GM12878 (cell line): ENCODE results near the gene CSNK1A1. TPM values are rescaled to one million over a fixed set of nuclear protein-coding genes. Genes with fewer than 3 reads are reported as not detected.

Experiments used
- ATAC-seq: fragments of 200-7000 bp; cut with Tn5 transposase; 3 replicates; pipeline ENCODE4 v1.9.1; 2020; ENCODE audit warnings: mild to moderate bottlenecking, moderate library complexity
- BruUV-seq: library from RNA; stranded (reverse); fragments of 400-500 nt; replicated peaks from 2 replicates; lab custom pipeline; 2021; lab: Mats Ljungman, UMichigan
- CTCF ChIA-PET: fragments of 300-600 bp; sonication (Branson Sonifier 250); formaldehyde crosslinking; extraction: SDS; loops from one replicate; lab custom pipeline; 2021; ENCODE audit warnings: inconsistent platforms; lab: Yijun Ruan, JAX
- POLR2A ChIA-PET: fragments of 350-600 bp; formaldehyde crosslinking; extraction: SDS; loops from one replicate; lab custom pipeline; 2021; ENCODE audit warnings: inconsistent platforms; lab: Charles Lee
- RAD21 ChIA-PET: fragments of 300-600 bp; sonication (Branson Sonifier 250); formaldehyde crosslinking; loops from one replicate; lab custom pipeline; 2023; ENCODE audit warnings: antibody characterized with exemption; ENCODE audit not compliant: unreplicated experiment; lab: Charles Lee
- SMC1A ChIA-PET: fragments of 300-600 bp; sonication (Branson Sonifier 250); formaldehyde crosslinking; loops from one replicate; lab custom pipeline; 2023; ENCODE audit not compliant: unreplicated experiment, uncharacterized antibody; lab: Charles Lee
- DNase-seq: peaks from one replicate; pipeline ENCODE4 v3.0.0-alpha.2; 2011; ENCODE audit warnings: low read depth, low spot score
- FAIRE-seq: peaks from 3 replicates; lab custom pipeline; 2011; peaks lifted over from hg19 to GRCh38; lab: Jason Lieb, UNC
- H2AFZ ChIP-seq: 2 replicates; pipeline ENCODE4 v1.6.0; 2011; ENCODE audit warnings: low read depth, low read length, control low read depth; ENCODE audit not compliant: control insufficient read depth
- H3K27ac ChIP-seq: 2 replicates; pipeline ENCODE4 v1.5.1; 2011; ENCODE audit warnings: control low read depth; ENCODE audit not compliant: control insufficient read depth, insufficient read depth
- H3K27me3 ChIP-seq, 2 experiments: replicated peaks in 1 of 2; 2 replicates each; pipeline versions ENCODE4 v1.6.0 to v1.6.1; 2011; ENCODE audit warnings: low read length in 1 of 2; ENCODE audit not compliant: control insufficient read depth in 2 of 2, insufficient read depth in 2 of 2
- H3K36me3 ChIP-seq, 2 experiments: 2 replicates each; pipeline ENCODE4 v1.5.1; 2011; ENCODE audit warnings: low read length in 1 of 2; ENCODE audit not compliant: control insufficient read depth in 2 of 2, insufficient read depth in 2 of 2
- H3K4me1 ChIP-seq: 2 replicates; pipeline ENCODE4 v1.6.1; 2011; ENCODE audit warnings: mild to moderate bottlenecking, low read length, moderate library complexity, mixed read lengths; ENCODE audit not compliant: control insufficient read depth, insufficient read depth
- H3K4me2 ChIP-seq: 2 replicates; pipeline ENCODE4 v1.6.0; 2011; ENCODE audit warnings: control low read depth; ENCODE audit not compliant: control insufficient read depth, insufficient read depth
- H3K4me3 ChIP-seq: fragments of 200-600 bp; sonication (generic); 2 replicates; pipeline ENCODE4 v1.5.1; 2016
- H3K79me2 ChIP-seq: 2 replicates; pipeline ENCODE4 v1.6.0; 2011; ENCODE audit warnings: low read length; ENCODE audit not compliant: control insufficient read depth, insufficient read depth
- H3K9ac ChIP-seq: 2 replicates; pipeline ENCODE4 v1.8.0; 2011; ENCODE audit warnings: low read length, control low read depth, mixed read lengths; ENCODE audit not compliant: control insufficient read depth, insufficient read depth
- H3K9me3 ChIP-seq: replicated peaks from 3 replicates; pipeline ENCODE4 v1.5.1; 2011; ENCODE audit warnings: mild to moderate bottlenecking, low read length; ENCODE audit not compliant: control insufficient read depth, insufficient read depth
- H4K20me1 ChIP-seq: 2 replicates; pipeline ENCODE4 v1.6.0; 2011; ENCODE audit not compliant: control insufficient read depth, insufficient read depth
- CREB1 ChIP-seq: IDR thresholded peaks from 2 replicates; pipeline ENCODE4 v1.6.1; 2012; ENCODE audit warnings: low read depth, mild to moderate bottlenecking, inconsistent platforms
- FOXM1 ChIP-seq: IDR thresholded peaks from 2 replicates; pipeline ENCODE4 v1.6.1; 2012; ENCODE audit warnings: low read depth, mild to moderate bottlenecking, inconsistent platforms, low read length, moderate library complexity
- LARP7 ChIP-seq: fragments of 450-650 bp; IDR thresholded peaks from 2 replicates; pipeline ENCODE4 v1.6.1; 2017; ENCODE audit warnings: mild to moderate bottlenecking
- NR2F1 ChIP-seq: fragments of 450-650 bp; conservative IDR thresholded peaks from 2 replicates; pipeline ENCODE4 v1.6.1; 2017; ENCODE audit warnings: mild to moderate bottlenecking
- RAD21 ChIP-seq: IDR thresholded peaks from 2 replicates; pipeline ENCODE4 v1.6.1; 2011; ENCODE audit warnings: mild to moderate bottlenecking, low read depth, low read length, moderate library complexity; ENCODE audit not compliant: insufficient read depth
- TARDBP ChIP-seq: IDR thresholded peaks from 2 replicates; pipeline ENCODE4 v1.6.1; 2016; ENCODE audit warnings: borderline replicate concordance
- ZNF274 ChIP-seq: IDR thresholded peaks from one replicate; pipeline ENCODE4 v1.8.0; 2011; ENCODE audit not compliant: insufficient read length, insufficient read depth
- WGBS: methylation state at CpG from one replicate; pipeline ENCODE4 v1.1.6; 2016; ENCODE audit warnings: low lambda C conversion rate; ENCODE audit not compliant: insufficient replicate concordance, insufficient coverage; ENCODE audit errors: missing lambda C conversion rate; 5-methylcytosine and 5-hydroxymethylcytosine counted together
- in situ Hi-C: fragments of 300-500 bp; cut with MboI; formaldehyde crosslinking; loops from 9 replicates; pipeline ENCODE4 v1.14.3; 2018; ENCODE audit warnings: mixed read lengths
- intact Hi-C: fragments of 100-400 bp; cut with micrococcal nuclease; formaldehyde crosslinking; loops from one replicate; pipeline ENCODE4 v1.14.2; 2022; ENCODE audit not compliant: unreplicated experiment
- polyA plus RNA-seq, 11 experiments: library from polyadenylated mRNA; depleted of rRNA in 4 of 11; unstranded in 6 of 11; stranded (reverse) in 5 of 11; fragments of >200 nt; fragmentation: Nextera tagmentation in 4 of 11; fragmentation: Illumina TruSeq in 1 of 11; extraction: Ambion mirVana in 4 of 11; extraction: Trizol in 1 of 11; gene quantifications; 1 replicate in 1 of 11; 2 replicates in 10 of 11; pipeline versions ENCODE4 v1.2.1 to v1.2.3, GENCODE V29; 2011 to 2016; ENCODE audit warnings: inconsistent platforms in 2 of 11, missing spikeins in 2 of 11, low read depth in 1 of 11
- total RNA-seq, 4 experiments: library from RNA; depleted of rRNA in 3 of 4; stranded (reverse); fragments of >200 nt in 3 of 4; fragmentation: Illumina TruSeq in 1 of 4; extraction: Trizol in 1 of 4; gene quantifications; 2 replicates each; pipeline versions ENCODE4 v1.2.1 to v1.2.3, GENCODE V29; 2013 to 2021
- TF ChIP-seq, protein P1 (sequence below): IDR thresholded peaks from 2 replicates; pipeline ENCODE4 v1.6.1; 2012; ENCODE audit warnings: improper control_type of control experiment, low read depth, low read length; ENCODE audit not compliant: insufficient replicate concordance
- TF ChIP-seq, protein P2 (sequence below): IDR thresholded peaks from 2 replicates; pipeline ENCODE4 v1.6.1; 2012; ENCODE audit warnings: low read depth, low read length, improper control_type of control experiment
- TF ChIP-seq, protein P3 (sequence below): fragments of 450-650 bp; formaldehyde crosslinking; IDR thresholded peaks from 2 replicates; pipeline ENCODE4 v1.4.0; 2020; ENCODE audit warnings: mild to moderate bottlenecking, moderate library complexity

CSNK1A1 gene
- total and polyA plus RNA-seq, 10 of the 15 experiments (the other 5 are each of a cell fraction or from before 2014, with no cell fraction given) = 53.3 to 155 (median 133) TPM

DNA sequence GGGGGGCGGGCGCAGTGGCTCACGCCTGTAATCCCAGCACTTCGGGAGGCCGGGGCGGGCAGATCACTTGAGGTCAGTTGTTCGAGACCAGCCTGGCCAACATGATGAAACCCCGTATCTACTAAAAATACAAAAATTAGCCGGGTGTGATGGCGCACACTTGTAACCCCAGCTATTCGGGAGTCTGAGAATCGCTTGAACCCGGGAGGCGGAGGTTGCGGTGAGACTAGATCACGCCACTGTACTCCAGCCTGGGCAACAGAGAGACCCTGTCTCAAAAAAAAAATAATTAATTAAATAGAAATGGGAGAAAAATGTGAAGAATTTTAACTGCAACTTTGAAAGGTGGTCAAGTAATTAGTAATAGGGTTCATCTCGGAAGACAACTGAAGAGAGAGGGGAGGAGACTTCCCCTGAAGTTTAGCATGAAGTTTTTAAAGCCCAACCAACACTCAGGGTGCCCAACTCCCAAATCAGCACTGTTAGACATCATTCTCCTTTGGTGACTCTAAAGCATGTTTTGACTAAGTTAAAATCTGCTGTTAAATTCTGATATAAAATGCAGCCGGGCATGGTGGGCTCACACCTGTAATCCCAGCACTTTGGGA is 1.4 kb upstream of the CSNK1A1 start (continued):
- TF ChIP-seq, protein P1, sequence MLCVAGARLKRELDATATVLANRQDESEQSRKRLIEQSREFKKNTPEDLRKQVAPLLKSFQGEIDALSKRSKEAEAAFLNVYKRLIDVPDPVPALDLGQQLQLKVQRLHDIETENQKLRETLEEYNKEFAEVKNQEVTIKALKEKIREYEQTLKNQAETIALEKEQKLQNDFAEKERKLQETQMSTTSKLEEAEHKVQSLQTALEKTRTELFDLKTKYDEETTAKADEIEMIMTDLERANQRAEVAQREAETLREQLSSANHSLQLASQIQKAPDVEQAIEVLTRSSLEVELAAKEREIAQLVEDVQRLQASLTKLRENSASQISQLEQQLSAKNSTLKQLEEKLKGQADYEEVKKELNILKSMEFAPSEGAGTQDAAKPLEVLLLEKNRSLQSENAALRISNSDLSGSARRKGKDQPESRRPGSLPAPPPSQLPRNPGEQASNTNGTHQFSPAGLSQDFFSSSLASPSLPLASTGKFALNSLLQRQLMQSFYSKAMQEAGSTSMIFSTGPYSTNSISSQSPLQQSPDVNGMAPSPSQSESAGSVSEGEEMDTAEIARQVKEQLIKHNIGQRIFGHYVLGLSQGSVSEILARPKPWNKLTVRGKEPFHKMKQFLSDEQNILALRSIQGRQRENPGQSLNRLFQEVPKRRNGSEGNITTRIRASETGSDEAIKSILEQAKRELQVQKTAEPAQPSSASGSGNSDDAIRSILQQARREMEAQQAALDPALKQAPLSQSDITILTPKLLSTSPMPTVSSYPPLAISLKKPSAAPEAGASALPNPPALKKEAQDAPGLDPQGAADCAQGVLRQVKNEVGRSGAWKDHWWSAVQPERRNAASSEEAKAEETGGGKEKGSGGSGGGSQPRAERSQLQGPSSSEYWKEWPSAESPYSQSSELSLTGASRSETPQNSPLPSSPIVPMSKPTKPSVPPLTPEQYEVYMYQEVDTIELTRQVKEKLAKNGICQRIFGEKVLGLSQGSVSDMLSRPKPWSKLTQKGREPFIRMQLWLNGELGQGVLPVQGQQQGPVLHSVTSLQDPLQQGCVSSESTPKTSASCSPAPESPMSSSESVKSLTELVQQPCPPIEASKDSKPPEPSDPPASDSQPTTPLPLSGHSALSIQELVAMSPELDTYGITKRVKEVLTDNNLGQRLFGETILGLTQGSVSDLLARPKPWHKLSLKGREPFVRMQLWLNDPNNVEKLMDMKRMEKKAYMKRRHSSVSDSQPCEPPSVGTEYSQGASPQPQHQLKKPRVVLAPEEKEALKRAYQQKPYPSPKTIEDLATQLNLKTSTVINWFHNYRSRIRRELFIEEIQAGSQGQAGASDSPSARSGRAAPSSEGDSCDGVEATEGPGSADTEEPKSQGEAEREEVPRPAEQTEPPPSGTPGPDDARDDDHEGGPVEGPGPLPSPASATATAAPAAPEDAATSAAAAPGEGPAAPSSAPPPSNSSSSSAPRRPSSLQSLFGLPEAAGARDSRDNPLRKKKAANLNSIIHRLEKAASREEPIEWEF = no peak

DNA sequence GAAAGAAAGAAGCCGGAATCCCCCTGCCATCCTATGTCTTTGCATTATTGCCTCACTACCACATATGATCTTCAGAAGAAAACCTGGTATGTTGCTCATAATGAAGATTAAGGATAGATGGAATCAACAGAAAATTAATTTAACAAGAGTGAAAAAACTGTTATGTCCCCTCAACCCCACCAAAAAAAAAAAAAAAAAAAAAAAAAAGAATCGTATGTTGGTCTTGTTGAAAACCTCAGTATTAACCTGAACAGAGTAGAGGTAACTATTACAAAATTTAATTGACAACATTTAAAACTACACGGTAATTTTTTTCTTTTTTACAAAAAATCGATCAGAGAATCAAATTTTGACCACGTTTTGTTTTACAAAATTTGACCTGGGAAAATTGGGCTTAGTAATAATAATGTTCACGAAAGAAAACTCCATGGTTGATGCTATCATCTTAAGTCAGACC is 827 bp upstream of the CSNK1A1 start:
- Histone ChIP-seq H3K36me3 (no peaks in the 10 kb centered on the region; a peak in 1 of 4 replicates), H3K79me2 (peaks cover 50% of the 10 kb centered on the region), H3K27ac (peak overlapping the region; percentile 100), H3K9me3 (no peaks in the 10 kb centered on the region), H3K9ac (peak overlapping the region; percentile 100), H3K4me3 (peak overlapping the region; percentile 67), H2AFZ (peak overlapping the region; percentile 98), H3K4me1 (no peaks in the 10 kb centered on the region; the same call in 1 of the 2 replicates), H4K20me1 (no peaks in the 10 kb centered on the region), H3K27me3 (no peaks in the 10 kb centered on the region), H3K4me2 (peak overlapping the region; percentile 61; the same call in 1 of the 2 replicates)
- ChIA-PET RAD21 (interaction anchor here (1.0 to 2.1 kb wide), 8 partner anchors 10 to 194 kb away, joined by 3 to 20 read pairs (median 4); partner anchors contain the start of genes IL17B and PCYOX1L), CTCF (interaction anchor here (0.9 to 5.4 kb wide), 12 partner anchors 9 to 205 kb away, joined by 3 to 39 read pairs (median 8); partner anchors contain the start of gene PCYOX1L), POLR2A (interaction anchor here (0.6 to 3.5 kb wide), 7 partner anchors 8 to 207 kb away, joined by 3 to 22 read pairs (median 5); partner anchors contain the start of genes GRPEL2 and PCYOX1L), SMC1A (interaction anchor here (0.7 to 2.2 kb wide), 8 partner anchors 8 to 117 kb away, joined by 3 to 8 read pairs (median 4); no protein-coding TSS in a partner anchor)
- TF ChIP-seq TARDBP (no peak), RAD21 (no peak), NR2F1 (no peak), LARP7 (no peak), ZNF274 (no peak), FOXM1 (0 out of 2 replicates have a peak, but pooled peaks have one; percentile 2), CREB1 (no peak)
- TF ChIP-seq, protein P2, sequence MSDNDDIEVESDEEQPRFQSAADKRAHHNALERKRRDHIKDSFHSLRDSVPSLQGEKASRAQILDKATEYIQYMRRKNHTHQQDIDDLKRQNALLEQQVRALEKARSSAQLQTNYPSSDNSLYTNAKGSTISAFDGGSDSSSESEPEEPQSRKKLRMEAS = no peak
- TF ChIP-seq, protein P3, sequence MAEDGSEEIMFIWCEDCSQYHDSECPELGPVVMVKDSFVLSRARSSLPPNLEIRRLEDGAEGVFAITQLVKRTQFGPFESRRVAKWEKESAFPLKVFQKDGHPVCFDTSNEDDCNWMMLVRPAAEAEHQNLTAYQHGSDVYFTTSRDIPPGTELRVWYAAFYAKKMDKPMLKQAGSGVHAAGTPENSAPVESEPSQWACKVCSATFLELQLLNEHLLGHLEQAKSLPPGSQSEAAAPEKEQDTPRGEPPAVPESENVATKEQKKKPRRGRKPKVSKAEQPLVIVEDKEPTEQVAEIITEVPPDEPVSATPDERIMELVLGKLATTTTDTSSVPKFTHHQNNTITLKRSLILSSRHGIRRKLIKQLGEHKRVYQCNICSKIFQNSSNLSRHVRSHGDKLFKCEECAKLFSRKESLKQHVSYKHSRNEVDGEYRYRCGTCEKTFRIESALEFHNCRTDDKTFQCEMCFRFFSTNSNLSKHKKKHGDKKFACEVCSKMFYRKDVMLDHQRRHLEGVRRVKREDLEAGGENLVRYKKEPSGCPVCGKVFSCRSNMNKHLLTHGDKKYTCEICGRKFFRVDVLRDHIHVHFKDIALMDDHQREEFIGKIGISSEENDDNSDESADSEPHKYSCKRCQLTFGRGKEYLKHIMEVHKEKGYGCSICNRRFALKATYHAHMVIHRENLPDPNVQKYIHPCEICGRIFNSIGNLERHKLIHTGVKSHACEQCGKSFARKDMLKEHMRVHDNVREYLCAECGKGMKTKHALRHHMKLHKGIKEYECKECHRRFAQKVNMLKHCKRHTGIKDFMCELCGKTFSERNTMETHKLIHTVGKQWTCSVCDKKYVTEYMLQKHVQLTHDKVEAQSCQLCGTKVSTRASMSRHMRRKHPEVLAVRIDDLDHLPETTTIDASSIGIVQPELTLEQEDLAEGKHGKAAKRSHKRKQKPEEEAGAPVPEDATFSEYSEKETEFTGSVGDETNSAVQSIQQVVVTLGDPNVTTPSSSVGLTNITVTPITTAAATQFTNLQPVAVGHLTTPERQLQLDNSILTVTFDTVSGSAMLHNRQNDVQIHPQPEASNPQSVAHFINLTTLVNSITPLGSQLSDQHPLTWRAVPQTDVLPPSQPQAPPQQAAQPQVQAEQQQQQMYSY (CRISPR knock-in tag) = no peak
- FAIRE-seq (no peak), ATAC-seq (no peak), DNase-seq (no peak)
- no TSS peak for BruUV-seq
- intact Hi-C loops = no loop called here
- in situ Hi-C loops = loop anchor here (5.0 kb wide), 1 partner anchor 180 kb away; no protein-coding TSS in a partner anchor
- 18% methylated on average over 6 of the region's 6 CpGs for WGBS
